NCI-H2227 (cell line): Measurements from ENCODE around the gene BORCS8.
A peak's percentile ranks its signal among the peaks of the same experiment; 100 is the strongest.
"Not testable (repeated sequence)": the region's sequence is repeated elsewhere in the genome, so short reads cannot be mapped to it uniquely, and the experiment has no call there.

Source experiments
- DNase-seq: peaks from one replicate; lab custom pipeline; 2025; ENCODE audit not compliant: unreplicated experiment; lab: John Stamatoyannopoulos, UW

The BORCS8 gene

DNA sequence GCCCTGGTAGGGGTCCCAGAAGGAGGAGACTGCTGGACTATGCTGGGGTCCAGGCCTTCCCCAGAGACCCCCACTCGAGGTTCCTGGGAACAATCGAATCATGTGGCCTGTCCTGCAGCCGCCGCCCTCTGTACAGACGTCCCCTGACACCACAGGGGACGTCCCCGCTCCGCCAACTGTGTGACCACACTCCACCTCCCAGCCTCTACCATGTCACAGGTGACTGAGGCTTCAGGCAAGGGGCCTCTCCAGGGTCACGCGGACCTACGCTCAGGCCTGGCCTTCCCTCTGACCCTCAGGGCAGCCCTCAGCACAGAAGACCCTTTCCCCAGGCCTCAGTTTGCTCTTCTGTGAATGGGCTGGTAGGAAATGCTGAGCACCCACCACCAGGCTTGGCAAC is 40.5 kb downstream of the BORCS8 start:
- DNase-seq = no peak

DNA sequence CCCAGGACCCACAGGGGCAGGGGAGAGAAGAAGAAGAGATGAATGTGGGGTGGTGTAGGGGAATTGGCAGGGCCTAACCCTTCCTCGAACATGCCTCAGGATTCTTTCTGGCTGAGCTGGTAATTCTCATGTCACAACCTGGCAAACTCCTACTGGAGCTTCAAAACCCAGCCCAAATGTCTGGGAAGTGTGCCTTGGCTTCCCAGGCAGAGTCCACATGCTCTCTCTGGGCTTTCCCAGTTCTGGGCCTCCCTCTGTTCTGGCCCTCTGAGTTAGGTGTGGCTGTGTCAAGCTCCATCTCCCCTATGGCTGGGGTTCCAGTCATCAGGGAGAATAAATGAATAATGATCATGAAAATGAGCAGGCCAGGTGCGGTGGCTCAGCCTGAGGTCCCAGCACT is 42.5 kb downstream of the BORCS8 start:
- DNase-seq = no peak

DNA sequence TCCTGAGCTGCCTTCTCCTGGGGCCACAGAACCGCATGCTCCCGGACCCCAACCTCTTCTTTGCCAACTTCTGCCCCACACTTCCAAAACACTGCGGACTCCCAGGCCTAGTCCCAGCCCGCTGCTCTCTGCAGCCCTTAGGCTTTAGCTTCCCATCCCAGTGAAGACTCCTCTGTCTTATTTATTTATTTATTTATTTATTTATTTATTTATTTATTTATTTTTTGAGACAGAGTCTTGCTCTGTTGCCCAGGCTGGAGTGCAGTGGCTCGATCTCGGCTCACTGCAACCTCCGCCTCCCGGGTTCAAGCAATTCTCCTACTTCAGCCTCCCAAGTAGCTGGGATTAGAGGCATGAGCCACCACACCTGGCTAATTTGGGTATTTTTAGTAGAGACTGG is 43.4 kb downstream of the BORCS8 start:
- DNase-seq = not testable (repeated sequence)

DNA sequence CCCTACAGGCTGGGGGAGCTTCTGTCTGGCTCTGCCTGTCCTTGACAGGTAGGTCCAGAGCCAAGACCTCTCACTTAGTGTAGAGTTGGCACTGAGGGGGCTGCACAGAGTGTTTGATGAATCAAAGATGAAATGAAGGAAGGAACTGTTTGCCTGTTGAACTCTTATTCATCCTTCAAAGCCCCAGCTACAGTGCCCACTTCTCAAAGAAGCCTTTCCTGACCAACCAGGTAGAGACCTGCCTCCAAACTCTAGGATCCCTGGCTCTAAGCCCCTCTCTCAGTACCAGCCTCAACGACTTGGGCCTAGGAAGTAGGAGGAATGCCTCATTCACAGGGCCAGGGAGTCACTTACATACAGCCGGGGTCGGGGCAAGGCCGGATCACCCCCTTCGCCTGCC is 44.6 kb downstream of the BORCS8 start:
- DNase-seq = no peak

DNA sequence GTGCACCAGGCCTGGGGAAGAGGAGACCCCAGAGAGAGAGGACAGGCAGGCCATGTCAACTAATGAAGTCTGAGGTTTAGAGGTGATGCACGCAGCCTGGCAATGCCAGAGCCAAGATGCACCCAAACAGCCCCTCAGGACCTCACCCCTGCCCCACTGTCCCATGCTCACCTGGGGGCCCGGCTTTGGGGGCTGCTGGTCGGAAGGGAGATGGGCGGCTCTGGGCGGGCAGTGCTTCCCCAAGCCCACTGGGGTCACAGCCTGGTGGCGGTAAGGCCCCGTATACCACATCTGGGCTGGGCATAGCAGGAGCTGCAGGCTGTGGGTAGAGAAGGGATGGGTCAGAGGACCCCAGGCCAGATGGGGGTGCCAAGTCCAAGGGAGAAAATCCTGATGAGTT is 45.1 kb downstream of the BORCS8 start:
- no peak for DNase-seq

DNA sequence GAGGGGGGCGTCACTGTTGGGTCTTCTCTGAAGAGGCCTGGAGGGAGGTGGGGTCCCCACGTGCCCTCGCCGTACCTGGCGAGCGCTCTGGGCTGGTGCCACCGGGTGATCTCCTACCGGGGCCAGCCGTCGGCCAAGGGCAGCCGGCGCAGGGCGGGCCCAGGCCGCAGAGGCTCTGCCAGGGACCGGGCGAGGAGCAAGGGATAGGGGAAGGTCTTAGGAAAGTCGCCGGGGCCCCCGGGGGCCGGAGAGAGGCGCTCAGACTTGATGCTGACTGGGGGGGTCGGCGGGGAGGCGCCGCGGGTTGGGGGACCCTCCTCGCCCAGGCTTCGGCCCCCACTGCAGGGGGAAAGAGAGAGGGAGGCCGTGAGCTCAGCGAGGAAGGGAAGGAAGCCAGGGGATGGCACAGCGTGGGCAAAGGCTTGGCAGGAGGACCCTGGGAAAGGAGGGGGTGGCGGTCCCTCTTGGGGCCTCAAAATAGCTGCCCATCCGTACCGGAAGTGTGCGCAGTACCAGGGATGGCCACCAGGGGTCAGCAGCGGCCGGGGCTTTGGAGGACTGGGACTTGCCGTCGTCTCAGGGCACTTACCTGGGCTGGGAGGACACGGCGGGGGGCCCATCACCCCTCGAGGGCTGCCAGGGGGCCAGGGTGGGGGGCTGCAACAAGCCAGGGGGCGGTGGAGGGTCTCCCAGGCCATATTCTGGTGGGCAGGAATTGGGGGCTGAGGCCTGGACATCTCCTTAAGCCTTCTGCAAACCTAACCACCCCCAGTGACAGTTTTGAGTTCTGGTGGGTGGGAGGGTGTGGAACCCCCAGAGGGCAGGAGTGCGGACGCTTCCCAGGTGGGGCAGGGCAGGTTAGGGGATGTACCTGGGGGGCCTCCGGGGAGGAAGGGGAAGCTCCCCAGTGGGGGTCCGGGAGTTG is 46.0 kb downstream of the BORCS8 start:
- peak; percentile 72 for DNase-seq

DNA sequence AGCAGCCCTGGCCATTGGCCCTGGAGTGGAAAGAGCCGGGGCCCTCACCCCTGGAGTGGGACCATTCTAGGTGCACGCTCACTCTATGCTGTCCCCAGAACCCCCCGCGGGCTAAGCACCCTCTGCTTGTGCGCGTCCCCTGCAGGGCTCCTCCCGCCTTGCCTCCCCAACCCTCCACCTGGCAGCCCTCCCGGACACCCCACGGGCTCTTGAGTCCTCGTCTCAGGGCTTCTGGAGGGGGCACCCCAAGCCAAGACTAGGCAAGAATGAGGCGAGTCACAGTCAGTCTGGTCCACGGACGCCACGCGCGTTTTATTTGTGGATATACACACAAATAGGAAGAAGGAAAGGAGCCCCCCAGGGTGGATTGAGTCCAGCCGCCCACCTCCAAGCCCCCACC is 46.7 kb downstream of the BORCS8 start:
- DNase-seq = no peak

DNA sequence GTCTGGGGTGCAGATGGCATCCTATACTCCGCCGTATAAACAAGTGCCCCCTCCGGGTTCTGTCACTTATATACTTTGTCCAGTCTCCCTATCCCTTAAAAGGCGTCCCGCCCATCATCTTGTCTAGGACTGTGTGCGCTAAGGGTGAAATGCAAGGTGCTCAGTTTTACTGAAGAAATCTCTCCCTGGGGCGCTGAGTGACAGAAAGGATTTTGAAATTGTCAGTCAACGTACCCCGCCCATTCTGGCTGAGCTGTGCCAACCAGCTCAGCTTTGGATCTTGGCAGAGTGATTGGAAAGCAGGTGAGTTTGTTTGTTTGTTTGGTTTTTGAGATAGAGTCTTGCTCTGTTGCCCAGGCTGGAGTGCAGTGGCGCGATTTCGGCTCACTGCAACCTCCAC is 49.6 kb downstream of the BORCS8 start:
- DNase-seq = no peak

DNA sequence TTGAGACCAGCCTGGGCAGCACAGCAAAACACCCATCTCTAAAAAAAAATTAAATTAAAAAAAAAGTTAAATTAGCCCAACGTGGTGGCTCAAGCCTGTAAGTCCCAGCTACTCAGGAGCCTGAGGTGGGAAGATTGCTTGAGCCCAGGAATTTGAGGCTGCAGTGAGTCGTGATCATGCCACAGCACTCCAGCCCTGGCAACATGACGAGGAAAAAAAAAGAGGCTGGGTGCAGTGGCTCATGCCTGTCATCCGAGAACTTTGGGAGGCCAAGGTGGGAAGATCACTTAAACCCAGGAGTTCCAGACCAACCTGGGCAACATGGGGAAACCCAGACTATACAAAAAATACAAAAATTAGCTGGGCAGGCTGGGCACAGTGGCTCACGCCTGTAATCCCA is 51.5 kb downstream of the BORCS8 start:
- DNase-seq = no peak

DNA sequence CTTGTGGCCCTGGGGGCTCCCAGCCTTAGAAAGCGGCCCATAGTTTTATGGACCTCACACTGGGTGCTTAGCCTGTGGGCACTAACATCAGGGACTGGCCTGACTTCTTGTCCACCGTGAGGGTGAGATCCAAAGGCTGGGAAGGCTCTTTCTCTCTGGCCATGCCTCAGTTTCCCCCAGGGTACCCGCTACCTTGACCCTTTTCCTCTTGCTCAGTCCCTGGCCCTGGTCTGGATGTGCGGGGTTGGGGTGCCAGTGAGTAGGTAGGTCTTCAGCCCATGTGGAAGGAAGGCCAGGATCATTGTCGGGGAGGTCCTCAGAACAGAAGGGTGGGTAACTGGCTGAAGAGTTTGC is 52.1 kb downstream of the BORCS8 start:
- no peak for DNase-seq

DNA sequence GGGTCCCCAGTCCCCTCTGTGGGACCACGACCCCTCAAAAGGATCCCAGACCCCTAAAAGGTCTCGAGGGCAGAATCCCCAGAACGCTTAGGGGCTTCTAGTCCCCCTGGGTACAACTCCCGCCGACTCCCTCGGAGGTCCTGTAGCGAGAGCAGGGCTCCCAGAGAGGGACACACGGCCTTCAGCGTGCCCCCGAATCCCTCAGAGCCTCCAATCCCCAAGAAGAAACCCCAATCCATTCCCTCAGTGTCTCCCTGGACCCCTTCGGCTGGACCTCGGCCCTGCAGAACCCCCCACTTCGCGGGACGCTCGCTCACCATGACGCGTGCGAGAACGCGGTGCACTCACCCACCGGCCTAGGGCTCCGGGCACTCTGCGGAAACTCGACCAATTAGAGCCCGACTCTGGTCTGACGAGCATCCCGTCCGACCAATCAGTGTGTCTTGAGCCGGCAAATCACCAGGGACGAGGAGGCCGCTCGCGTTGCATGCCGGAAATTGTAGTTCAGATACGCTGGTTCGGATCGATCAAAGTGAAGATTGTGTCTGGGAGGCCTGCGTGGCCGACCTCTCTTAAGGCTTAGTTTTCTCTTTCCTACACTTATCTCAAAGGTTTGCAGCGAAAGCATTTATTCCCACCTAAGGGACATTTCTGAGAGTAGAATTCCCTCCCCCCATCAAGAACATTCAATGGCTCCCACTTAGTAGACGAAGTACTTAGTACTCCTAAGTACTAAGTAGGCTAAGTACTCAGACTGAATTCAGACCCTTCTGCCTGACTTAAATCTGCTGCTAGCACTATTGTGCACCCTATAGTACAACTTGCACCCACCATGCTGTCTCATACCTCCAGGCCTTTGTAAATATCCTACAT is 53.6 kb downstream of the BORCS8 start, which contains the start of gene TMEM161A:
TMEM161A (minus strand) TSS at position 370 of the 873 bp plus-strand sequence; CDS start at position 320, 50 bp downstream.
- DNase-seq = peak; percentile 95

DNA sequence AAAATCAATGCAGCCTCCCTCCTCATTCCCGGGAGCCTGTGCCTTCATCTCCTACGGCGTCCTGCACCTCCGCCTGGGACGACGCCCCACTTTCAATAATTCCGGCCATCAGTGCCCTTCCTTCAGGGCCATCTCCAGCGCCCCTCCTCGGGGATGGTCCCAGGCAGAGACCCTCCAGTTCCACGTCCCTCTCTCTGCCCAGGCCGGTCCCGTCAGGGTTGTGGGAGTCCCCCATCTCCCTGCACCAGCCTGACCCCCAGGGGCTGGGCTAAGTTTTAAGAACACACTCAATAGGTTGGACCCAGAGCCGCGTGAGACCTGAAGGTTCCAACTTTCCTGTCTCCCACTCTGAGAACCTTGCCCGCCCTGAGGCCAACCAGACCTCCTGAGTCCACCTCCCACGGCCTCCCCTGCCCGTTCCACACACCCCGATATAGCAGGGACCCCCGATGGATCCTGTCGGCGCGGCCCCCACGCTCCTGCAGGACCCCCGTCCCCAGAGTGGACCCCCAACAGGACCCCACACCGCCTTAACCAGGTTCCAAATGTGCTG is 54.3 kb downstream of the BORCS8 start:
- peak; percentile 6 for DNase-seq

DNA sequence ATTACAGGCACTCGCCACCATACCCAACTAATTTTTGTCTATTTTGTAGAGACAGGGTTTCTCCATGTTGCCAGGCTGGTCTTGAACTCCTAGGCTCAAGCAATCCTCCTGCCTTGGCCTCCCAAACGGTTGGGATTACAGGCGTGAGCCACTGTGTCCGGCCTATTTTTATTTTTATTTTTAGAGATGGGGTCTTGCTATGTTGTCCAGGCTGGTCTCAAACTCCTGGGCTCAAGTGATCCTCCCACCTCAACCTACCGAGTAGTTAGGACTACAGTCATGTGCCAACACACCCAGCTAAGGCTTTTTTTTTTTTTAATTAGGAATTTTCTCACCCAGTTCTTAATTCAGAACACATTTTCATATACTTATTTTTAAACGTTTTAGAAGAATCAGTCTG is 56.2 kb downstream of the BORCS8 start:
- not testable (repeated sequence) for DNase-seq

DNA sequence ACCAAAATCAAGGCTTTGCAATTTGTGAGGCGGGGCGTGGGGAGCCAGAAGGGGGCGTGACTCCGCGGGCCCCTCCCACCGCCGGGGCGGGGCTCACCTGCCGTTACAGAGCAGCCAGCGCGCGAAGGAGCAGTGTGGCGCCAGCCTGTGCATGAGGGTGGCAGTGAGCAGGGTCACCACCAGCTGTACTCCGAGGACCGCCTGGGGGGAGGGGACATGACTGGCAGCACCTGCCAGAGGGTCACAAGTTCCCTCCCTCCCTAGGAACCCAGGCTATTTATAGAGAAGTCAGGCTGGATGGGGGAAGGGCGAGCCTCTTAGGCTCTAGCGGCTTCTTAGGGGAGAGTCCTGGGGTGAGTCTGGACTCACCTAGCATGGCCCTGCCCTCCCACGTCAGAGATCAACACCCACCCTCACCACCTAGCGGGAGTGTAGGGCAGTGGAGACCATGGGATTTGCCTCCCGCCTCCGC is 57.2 kb downstream of the BORCS8 start:
- no peak for DNase-seq

DNA sequence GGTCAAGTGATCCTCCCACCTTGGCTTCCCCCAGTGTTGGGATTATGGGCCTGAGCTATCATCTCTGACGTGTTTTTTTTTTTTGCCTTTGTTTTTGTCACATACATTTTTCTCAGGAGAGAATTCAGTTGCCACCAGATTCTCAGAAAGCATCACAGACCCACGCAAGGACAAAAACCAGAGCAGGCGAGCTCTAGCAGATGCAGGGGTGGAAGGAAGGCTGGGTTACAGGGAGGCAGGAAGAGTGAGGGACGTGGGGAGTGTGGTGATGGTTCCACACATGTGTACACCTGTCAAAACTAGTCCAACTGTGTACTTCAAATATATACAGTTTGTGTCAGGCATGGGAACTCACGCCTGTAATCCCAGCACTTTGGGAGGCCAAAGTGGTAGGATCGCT is 58.0 kb downstream of the BORCS8 start:
- no peak for DNase-seq

DNA sequence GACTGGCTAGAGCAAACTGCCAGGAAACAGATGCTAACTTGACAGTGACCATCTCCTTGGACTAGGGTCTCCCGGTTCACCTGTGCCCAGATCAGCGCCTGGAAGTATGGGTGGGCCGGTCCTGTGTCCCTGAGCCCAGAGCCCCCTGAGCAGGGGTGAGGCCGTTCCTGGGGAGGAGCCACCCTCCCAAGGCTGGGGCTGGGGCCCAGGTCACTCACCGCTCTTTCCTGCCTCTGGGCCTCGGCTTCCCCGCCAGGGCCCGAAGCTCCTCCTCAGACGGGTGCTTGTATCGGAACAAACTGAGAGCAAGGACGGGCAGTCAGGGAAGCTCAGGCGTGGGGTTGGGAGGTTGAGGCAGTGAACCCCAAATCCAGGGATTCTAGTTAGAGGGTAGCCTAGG is 59.0 kb downstream of the BORCS8 start:
- no peak for DNase-seq

DNA sequence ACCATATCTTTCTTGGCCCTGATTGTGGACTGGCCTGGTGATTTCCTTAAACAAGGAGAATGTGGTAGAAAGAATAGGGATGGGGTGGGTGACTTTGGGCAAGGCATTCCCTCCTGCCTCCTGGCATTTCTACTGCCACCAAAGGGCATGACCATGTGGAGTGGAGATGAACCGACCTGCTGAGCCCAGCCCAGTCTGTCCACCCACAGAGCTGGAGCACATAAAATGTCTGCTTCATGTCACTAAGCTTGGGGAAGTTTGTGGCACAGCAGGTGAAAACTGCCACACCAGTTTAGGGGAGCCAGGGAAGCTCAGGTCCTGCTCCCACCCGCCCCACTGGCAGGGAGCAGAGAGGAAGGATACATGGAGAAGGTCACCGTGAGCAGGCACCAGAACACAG is 60.0 kb downstream of the BORCS8 start:
- DNase-seq = no peak
